Measurements from ENCODE around the gene COPG1.
"Not testable (repeated sequence)": the region's sequence is repeated elsewhere in the genome, so short reads cannot be mapped to it uniquely, and the experiment has no call there.

Gene COPG1

GRCh38 chr3:129257609-129258008, 8.2 kb downstream of the COPG1 start:
- H3K4me1 ChIP-seq (ENCODE audit: control insufficient read depth in 5 of 5, insufficient read depth in 5 of 5, low read length in 5 of 5): peaks cover 2 to 30% (median 21%) of the 10 kb centered on the region in 5 donors
- no peak overlapping the region for H3K4me3 ChIP-seq (ENCODE audit: low read depth in 1 of 5, low read length in 5 of 5)
- peak overlapping the region; percentile 69 for H3K27ac ChIP-seq (ENCODE audit: low read depth, low read length)
- peak overlapping the region in 1 of 5 donors; percentile 11 for H3K9ac ChIP-seq (ENCODE audit: low read length in 5 of 5)
- H3K27me3 ChIP-seq (ENCODE audit: control insufficient read depth in 5 of 5, insufficient read depth in 4 of 5, low read length in 5 of 5): no peaks in the 10 kb centered on the region
- H3K9me3 ChIP-seq (ENCODE audit: control insufficient read depth in 5 of 5, low read length in 5 of 5): no peaks in the 10 kb centered on the region
- H3K36me3 ChIP-seq (ENCODE audit: control insufficient read depth in 5 of 5, insufficient read depth in 5 of 5, low read length in 5 of 5): peaks cover 13 to 95% (median 84%) of the 10 kb centered on the region in 5 donors

DNA sequence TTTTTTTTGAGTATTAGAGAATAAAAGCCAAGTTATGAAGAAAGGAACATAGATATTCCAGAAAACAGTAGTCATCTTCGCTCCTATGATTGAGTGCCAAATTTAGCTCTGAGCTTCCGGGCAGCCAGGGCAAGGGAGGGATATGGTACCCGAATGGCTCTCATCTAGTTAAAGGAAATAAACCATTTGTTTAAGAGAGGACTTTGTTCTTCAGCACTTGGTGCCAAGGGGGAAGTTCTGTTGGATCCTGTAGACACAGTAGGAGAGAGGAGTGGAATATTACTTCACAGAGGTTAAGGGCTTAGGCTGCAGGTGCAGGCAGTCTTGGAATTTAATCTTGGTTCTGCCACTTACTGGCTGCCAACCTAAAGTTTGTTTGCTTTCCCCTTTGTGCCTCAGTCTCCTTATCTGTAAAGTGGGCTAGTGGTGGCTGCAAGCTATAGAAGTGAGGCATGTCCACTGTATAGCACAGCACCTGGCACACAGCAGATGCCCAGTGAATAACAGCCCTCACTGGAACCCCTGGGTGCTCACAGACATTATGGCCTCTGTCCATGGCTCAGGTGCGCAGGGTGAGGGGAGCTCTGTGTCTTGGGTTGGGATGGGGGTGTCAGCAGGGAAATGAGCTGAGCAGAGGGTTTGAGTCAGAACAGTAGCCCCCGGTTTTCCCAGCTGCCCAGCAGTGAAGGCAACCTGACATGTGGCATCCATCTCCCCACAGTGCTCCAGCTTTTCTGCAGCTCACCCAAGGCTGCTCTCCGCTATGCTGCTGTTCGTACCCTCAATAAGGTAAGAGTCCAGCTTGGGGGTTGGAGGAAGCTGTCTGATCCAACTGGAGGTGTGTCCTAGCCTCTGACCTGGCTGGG, 10.4 kb downstream of the COPG1 start:
- H3K9me3 ChIP-seq (ENCODE audit: control insufficient read depth in 5 of 5, low read length in 5 of 5): no peaks in the 10 kb centered on the region
- H3K9ac ChIP-seq (ENCODE audit: low read length in 5 of 5): no peak overlapping the region
- no peak overlapping the region for H3K4me3 ChIP-seq (ENCODE audit: low read depth in 1 of 5, low read length in 5 of 5)
- peaks cover 2 to 13% (median 12%) of the 10 kb centered on the region in 5 donors for H3K4me1 ChIP-seq (ENCODE audit: control insufficient read depth in 5 of 5, insufficient read depth in 5 of 5, low read length in 5 of 5)
- peaks cover 13 to 96% (median 86%) of the 10 kb centered on the region in 5 donors for H3K36me3 ChIP-seq (ENCODE audit: control insufficient read depth in 5 of 5, insufficient read depth in 5 of 5, low read length in 5 of 5)
- no peak overlapping the region for H3K27ac ChIP-seq (ENCODE audit: low read depth, low read length)
- no peaks in the 10 kb centered on the region for H3K27me3 ChIP-seq (ENCODE audit: control insufficient read depth in 5 of 5, insufficient read depth in 4 of 5, low read length in 5 of 5)

- H3K9me3 ChIP-seq (ENCODE audit: control insufficient read depth in 5 of 5, low read length in 5 of 5): no peaks in the 10 kb centered on the region
- no peak overlapping the region for H3K9ac ChIP-seq (ENCODE audit: low read length in 5 of 5)
- H3K4me3 ChIP-seq (ENCODE audit: low read depth in 1 of 5, low read length in 5 of 5): no peak overlapping the region
- peaks cover 13 to 96% (median 86%) of the 10 kb centered on the region in 5 donors for H3K36me3 ChIP-seq (ENCODE audit: control insufficient read depth in 5 of 5, insufficient read depth in 5 of 5, low read length in 5 of 5)
- H3K27ac ChIP-seq (ENCODE audit: low read depth, low read length): no peak overlapping the region
- H3K27me3 ChIP-seq (ENCODE audit: control insufficient read depth in 5 of 5, insufficient read depth in 4 of 5, low read length in 5 of 5): no peaks in the 10 kb centered on the region
- peaks cover 2 to 12% (median 11%) of the 10 kb centered on the region in 5 donors for H3K4me1 ChIP-seq (ENCODE audit: control insufficient read depth in 5 of 5, insufficient read depth in 5 of 5, low read length in 5 of 5)
These were observed 11.2 kb downstream of the COPG1 start for GRCh38 chr3:129260606-129261005.

- Histone ChIP-seq H3K9me3 (ENCODE audit: control insufficient read depth in 5 of 5, low read length in 5 of 5) (no peaks in the 10 kb centered on the region), H3K27me3 (ENCODE audit: control insufficient read depth in 5 of 5, insufficient read depth in 4 of 5, low read length in 5 of 5) (no peaks in the 10 kb centered on the region), H3K4me1 (ENCODE audit: control insufficient read depth in 5 of 5, insufficient read depth in 5 of 5, low read length in 5 of 5) (peaks cover 2 to 12% (median 11%) of the 10 kb centered on the region in 5 donors), H3K27ac (ENCODE audit: low read depth, low read length) (no peak overlapping the region), H3K36me3 (ENCODE audit: control insufficient read depth in 5 of 5, insufficient read depth in 5 of 5, low read length in 5 of 5) (peaks cover 17 to 96% (median 86%) of the 10 kb centered on the region in 5 donors), H3K9ac (ENCODE audit: low read length in 5 of 5) (no peak overlapping the region), H3K4me3 (ENCODE audit: low read depth in 1 of 5, low read length in 5 of 5) (no peak overlapping the region)
These were observed 12.5 kb downstream of the COPG1 start for GRCh38 chr3:129261894-129262293.

DNA sequence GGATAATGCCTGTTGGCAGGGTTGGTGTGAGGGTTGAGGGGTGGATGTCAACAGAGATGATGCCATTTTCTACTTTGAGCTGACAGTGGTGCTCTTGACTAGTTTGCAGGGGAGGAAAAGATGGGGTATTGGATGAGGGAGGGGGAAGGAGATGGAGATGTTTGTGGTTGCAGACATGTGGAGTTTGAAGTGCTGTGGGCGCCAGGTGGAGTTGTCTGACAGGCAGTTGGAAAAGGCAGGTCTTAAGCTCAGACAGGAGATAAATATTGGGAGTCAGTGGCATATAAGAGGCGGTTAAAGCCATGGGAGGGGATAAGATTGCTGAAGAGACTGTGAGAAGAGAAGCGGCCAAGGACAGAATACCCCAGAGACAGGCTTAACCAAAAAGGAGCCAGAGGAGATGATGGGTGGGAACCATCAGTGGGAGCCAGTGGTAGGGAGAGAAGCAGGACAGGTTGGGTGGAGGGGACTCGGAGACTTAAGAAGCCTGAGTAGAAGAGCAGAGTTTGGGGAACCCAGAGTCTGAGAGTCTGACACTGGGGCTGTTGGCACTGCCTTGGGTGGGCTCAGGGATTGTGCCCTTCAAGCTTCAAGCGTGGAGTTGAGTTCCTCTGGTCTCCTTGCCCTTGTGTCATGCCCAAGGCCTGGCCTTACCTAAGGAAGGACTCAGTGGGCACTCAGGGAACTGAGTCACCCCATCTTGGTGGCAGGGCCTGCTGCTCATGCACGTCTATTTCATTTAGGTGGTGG, 13.9 kb downstream of the COPG1 start:
- Histone ChIP-seq H3K4me1 (ENCODE audit: control insufficient read depth in 5 of 5, insufficient read depth in 5 of 5, low read length in 5 of 5) (no peaks in the 10 kb centered on the region), H3K4me3 (ENCODE audit: low read depth in 1 of 5, low read length in 5 of 5) (no peak overlapping the region), H3K36me3 (ENCODE audit: control insufficient read depth in 5 of 5, insufficient read depth in 5 of 5, low read length in 5 of 5) (peaks cover 17 to 96% (median 86%) of the 10 kb centered on the region in 5 donors)

DNA sequence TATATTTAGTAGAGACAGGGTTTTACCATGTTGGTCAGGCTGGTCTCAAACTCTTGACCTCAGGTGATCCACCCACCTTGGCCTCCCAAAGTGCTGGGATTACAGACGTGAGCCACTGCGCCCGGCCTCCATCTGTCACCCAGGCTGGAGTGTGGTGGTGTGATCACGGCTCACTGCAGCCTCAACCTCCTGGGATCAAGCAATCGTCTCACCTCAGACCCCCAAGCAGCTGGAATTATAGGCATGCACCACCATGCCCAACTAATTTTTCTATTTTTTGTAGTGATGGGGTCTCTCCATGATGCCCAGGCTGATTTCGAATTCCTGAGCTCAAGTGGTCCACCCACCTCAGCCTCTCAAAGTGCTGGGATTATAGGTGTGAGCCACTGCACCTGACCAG, 15.6 kb downstream of the COPG1 start:
- not testable (repeated sequence) for H3K4me1 ChIP-seq (ENCODE audit: control insufficient read depth in 5 of 5, insufficient read depth in 5 of 5, low read length in 5 of 5); H3K27me3 ChIP-seq (ENCODE audit: control insufficient read depth in 5 of 5, insufficient read depth in 4 of 5, low read length in 5 of 5); H3K4me3 ChIP-seq (ENCODE audit: low read depth in 1 of 5, low read length in 5 of 5); H3K9me3 ChIP-seq (ENCODE audit: control insufficient read depth in 5 of 5, low read length in 5 of 5); H3K9ac ChIP-seq (ENCODE audit: low read length in 5 of 5); H3K27ac ChIP-seq (ENCODE audit: low read depth, low read length)
- H3K36me3 ChIP-seq (ENCODE audit: control insufficient read depth in 5 of 5, insufficient read depth in 5 of 5, low read length in 5 of 5): peaks cover 24 to 98% (median 91%) of the 10 kb centered on the region in 5 donors

More for the DNA sequence above, 13.9 kb downstream of the COPG1 start:
- Histone ChIP-seq H3K9me3 (ENCODE audit: control insufficient read depth in 5 of 5, low read length in 5 of 5) (no peaks in the 10 kb centered on the region), H3K9ac (ENCODE audit: low read length in 5 of 5) (no peak overlapping the region), H3K27ac (ENCODE audit: low read depth, low read length) (no peak overlapping the region), H3K27me3 (ENCODE audit: control insufficient read depth in 5 of 5, insufficient read depth in 4 of 5, low read length in 5 of 5) (no peaks in the 10 kb centered on the region)

GRCh38 chr3:129266651-129267050, 17.2 kb downstream of the COPG1 start:
- Histone ChIP-seq H3K9me3 (ENCODE audit: control insufficient read depth in 5 of 5, low read length in 5 of 5) (no peaks in the 10 kb centered on the region), H3K36me3 (ENCODE audit: control insufficient read depth in 5 of 5, insufficient read depth in 5 of 5, low read length in 5 of 5) (peaks cover 26 to 98% (median 90%) of the 10 kb centered on the region in 5 donors), H3K9ac (ENCODE audit: low read length in 5 of 5) (no peak overlapping the region), H3K4me1 (ENCODE audit: control insufficient read depth in 5 of 5, insufficient read depth in 5 of 5, low read length in 5 of 5) (no peaks in the 10 kb centered on the region), H3K27me3 (ENCODE audit: control insufficient read depth in 5 of 5, insufficient read depth in 4 of 5, low read length in 5 of 5) (no peaks in the 10 kb centered on the region), H3K27ac (ENCODE audit: low read depth, low read length) (no peak overlapping the region), H3K4me3 (ENCODE audit: low read depth in 1 of 5, low read length in 5 of 5) (no peak overlapping the region)

GRCh38 chr3:129268396-129268795, 19.0 kb downstream of the COPG1 start:
- Histone ChIP-seq H3K4me3 (ENCODE audit: low read depth in 1 of 5, low read length in 5 of 5) (no peak overlapping the region), H3K36me3 (ENCODE audit: control insufficient read depth in 5 of 5, insufficient read depth in 5 of 5, low read length in 5 of 5) (peaks cover 25 to 100% (median 94%) of the 10 kb centered on the region in 5 donors), H3K9ac (ENCODE audit: low read length in 5 of 5) (no peak overlapping the region), H3K9me3 (ENCODE audit: control insufficient read depth in 5 of 5, low read length in 5 of 5) (no peaks in the 10 kb centered on the region), H3K27me3 (ENCODE audit: control insufficient read depth in 5 of 5, insufficient read depth in 4 of 5, low read length in 5 of 5) (no peaks in the 10 kb centered on the region), H3K27ac (ENCODE audit: low read depth, low read length) (no peak overlapping the region), H3K4me1 (ENCODE audit: control insufficient read depth in 5 of 5, insufficient read depth in 5 of 5, low read length in 5 of 5) (no peaks in the 10 kb centered on the region)

GRCh38 chr3:129271674-129272073, 22.3 kb downstream of the COPG1 start:
- Histone ChIP-seq H3K27me3 (ENCODE audit: control insufficient read depth in 5 of 5, insufficient read depth in 4 of 5, low read length in 5 of 5) (no peaks in the 10 kb centered on the region), H3K4me1 (ENCODE audit: control insufficient read depth in 5 of 5, insufficient read depth in 5 of 5, low read length in 5 of 5) (no peaks in the 10 kb centered on the region), H3K9me3 (ENCODE audit: control insufficient read depth in 5 of 5, low read length in 5 of 5) (no peaks in the 10 kb centered on the region), H3K27ac (ENCODE audit: low read depth, low read length) (no peak overlapping the region), H3K36me3 (ENCODE audit: control insufficient read depth in 5 of 5, insufficient read depth in 5 of 5, low read length in 5 of 5) (peaks cover 37 to 100% (median 95%) of the 10 kb centered on the region in 5 donors), H3K4me3 (ENCODE audit: low read depth in 1 of 5, low read length in 5 of 5) (no peak overlapping the region), H3K9ac (ENCODE audit: low read length in 5 of 5) (no peak overlapping the region)

- H3K4me1 ChIP-seq (ENCODE audit: control insufficient read depth in 5 of 5, insufficient read depth in 5 of 5, low read length in 5 of 5): peaks cover 5 to 29% (median 28%) of the 10 kb centered on the region in 5 donors
- no peak overlapping the region for H3K9ac ChIP-seq (ENCODE audit: low read length in 5 of 5)
These were observed 27.0 kb downstream of the COPG1 start for GRCh38 chr3:129276385-129276784.

More at GRCh38 chr3:129276385-129276784, 27.0 kb downstream of the COPG1 start:
- Histone ChIP-seq H3K9me3 (ENCODE audit: control insufficient read depth in 5 of 5, low read length in 5 of 5) (no peaks in the 10 kb centered on the region), H3K36me3 (ENCODE audit: control insufficient read depth in 5 of 5, insufficient read depth in 5 of 5, low read length in 5 of 5) (peaks cover 22 to 59% (median 58%) of the 10 kb centered on the region in 5 donors), H3K27ac (ENCODE audit: low read depth, low read length) (no peak overlapping the region), H3K4me3 (ENCODE audit: low read depth in 1 of 5, low read length in 5 of 5) (no peak overlapping the region), H3K27me3 (ENCODE audit: control insufficient read depth in 5 of 5, insufficient read depth in 4 of 5, low read length in 5 of 5) (no peaks in the 10 kb centered on the region)

All from subcutaneous abdominal adipose tissue (tissue), 5 donors.